ENCODE measurements around the gene SERINC4.

DNA sequence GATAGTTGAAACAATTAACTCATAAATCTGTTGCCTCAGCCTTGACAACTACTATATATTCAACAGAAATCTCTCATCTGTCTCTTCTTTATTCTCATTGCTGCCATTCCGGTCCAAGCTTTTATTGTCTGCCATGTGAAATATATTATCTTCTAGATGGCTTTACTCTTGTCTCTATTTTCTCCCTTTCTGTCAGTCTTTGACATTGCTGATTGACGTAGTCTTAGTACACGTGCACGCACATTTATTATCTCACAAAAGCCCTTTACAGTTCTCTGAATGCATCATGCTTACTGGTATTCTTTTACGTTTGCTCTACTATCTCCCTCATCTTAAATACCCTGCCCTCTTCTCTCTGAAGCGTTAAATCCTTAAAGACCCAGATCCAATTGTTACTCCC, 48.1 kb downstream of the SERINC4 start:
- TF ChIP-seq CTCF (IDR thresholded peaks at IDR 0.05), result no peak
- no peak for TF ChIP-seq POLR2AphosphoS5 (IDR thresholded peaks at IDR 0.05)

Data from sigmoid colon (tissue), 4 donors.